GM19035 (cell line): ENCODE results near the gene CYLC2.

Source experiments
- ATAC-seq: cut with Tn5 transposase; IDR thresholded peaks from one replicate; pipeline ENCODE4 v1.9.1; 2021; ENCODE audit not compliant: unreplicated experiment

CYLC2 gene

GRCh38 chr9:102995033-102995432, at the start of gene CYLC2:
CYLC2 (plus strand) TSS chr9:102995333; CDS start chr9:102995381, 48 bp downstream.
- ATAC-seq, result no peak

- ATAC-seq, result no peak
Observed at GRCh38 chr9:102950346-102950745, 44.8 kb upstream of the CYLC2 start.

GRCh38 chr9:102966999-102967398, 28.1 kb upstream of the CYLC2 start:
- ATAC-seq, result no peak

- no peak for ATAC-seq
Observed at GRCh38 chr9:102967979-102968378, 27.2 kb upstream of the CYLC2 start.

- no peak for ATAC-seq
Observed at GRCh38 chr9:102972780-102973179, 22.4 kb upstream of the CYLC2 start.

GRCh38 chr9:102974530-102974929, 20.6 kb upstream of the CYLC2 start:
- no peak for ATAC-seq

- no peak for ATAC-seq
Observed at GRCh38 chr9:102975251-102975650, 19.9 kb upstream of the CYLC2 start.

- no peak for ATAC-seq
Observed at GRCh38 chr9:102985162-102985895, 9.8 kb upstream of the CYLC2 start.

GRCh38 chr9:102986425-102986824, 8.7 kb upstream of the CYLC2 start:
- no peak for ATAC-seq

GRCh38 chr9:103003689-103004088, 8.6 kb downstream of the CYLC2 start:
- no peak for ATAC-seq

GRCh38 chr9:103014242-103014641, 19.1 kb downstream of the CYLC2 start:
- ATAC-seq, result no peak

- no peak for ATAC-seq
Observed at GRCh38 chr9:103025796-103026195, 30.7 kb downstream of the CYLC2 start.

GRCh38 chr9:103037508-103038477, 42.7 kb downstream of the CYLC2 start:
- no peak for ATAC-seq

- ATAC-seq, result no peak
Observed at GRCh38 chr9:103041961-103042360, 46.8 kb downstream of the CYLC2 start.
